Stimulated activated CD4-positive, alpha-beta T cell treated with anti-CD3 and anti-CD28 coated beads, Interleukin-15, amount 100 ng/mL, for 1 hour (primary cell): ENCODE results near the gene GABRG3.

Experiments used
- DNase-seq, 2 donors: peaks; one replicate each; pipeline ENCODE4 v3.0.0-alpha.2; 2020; ENCODE audit warnings: low read depth in 1 of 2, low spot score in 1 of 2

GABRG3 gene

DNA sequence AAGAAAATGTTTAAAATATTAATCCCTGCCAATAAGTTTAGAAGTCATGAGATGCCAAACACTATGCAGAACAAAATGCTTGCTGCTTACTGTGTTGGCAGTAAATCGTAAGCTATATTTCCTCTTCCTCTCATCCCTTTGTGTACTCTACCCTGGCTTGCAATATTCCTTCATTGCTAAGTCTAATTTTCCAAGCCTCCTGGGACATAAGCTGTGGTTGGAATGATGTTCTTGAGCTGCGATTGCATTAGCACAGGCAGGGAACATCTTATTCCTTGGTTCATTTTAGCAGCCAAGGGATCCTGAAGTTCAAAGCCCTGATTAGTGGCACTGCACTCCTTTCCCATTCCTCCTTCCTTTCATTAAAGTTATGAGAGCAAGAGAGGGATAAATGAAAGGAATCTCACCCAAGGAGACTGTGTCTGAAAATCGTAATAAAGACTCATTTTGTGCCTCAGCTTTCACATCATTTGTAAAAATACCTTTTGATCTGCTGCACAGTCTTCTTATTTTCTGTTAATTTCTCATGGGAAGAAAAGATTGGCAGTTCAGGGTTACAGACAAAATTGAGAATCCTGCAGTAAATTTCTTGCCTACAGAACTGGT is 592.9 kb downstream of the GABRG3 start:
- no peak for DNase-seq

DNA sequence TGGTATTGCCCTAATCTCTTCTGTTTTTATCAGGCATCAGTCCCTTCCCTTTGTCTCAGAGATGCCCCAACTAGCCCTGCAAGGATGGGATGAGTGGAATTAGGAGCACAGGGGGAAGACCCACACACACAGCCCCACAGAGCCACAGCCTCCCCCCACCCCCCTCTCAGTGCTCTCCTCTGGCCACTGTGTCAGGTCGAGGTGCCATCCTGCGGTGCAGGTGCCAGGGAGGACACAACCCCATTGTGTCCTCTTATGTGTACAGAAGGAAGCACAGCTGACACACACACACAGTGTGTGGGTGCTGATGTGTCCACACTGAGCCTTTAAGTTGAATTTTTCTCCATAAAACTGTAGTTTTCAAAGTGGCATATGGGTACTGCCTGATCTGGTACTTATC is 593.7 kb downstream of the GABRG3 start:
- DNase-seq, result no peak

DNA sequence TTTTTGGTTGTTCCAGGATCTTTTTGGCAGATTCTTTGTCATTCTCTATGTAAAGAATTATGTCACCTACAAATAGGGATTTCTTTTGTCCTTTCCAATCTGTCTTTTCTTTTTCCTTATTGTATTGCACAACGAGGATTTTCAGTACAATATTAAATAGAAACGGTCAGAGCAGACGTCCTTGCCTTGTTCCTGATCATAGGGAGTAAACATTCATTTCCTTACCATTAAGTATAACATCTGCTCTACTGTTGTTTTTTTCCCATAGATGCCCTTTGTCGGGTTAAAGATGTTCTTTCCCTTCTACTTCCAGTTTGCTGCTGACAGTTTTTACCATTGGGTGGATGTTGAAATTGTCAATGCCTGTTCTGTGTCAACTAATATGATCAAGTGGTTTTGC is 599.8 kb downstream of the GABRG3 start:
- DNase-seq, result no peak

DNA sequence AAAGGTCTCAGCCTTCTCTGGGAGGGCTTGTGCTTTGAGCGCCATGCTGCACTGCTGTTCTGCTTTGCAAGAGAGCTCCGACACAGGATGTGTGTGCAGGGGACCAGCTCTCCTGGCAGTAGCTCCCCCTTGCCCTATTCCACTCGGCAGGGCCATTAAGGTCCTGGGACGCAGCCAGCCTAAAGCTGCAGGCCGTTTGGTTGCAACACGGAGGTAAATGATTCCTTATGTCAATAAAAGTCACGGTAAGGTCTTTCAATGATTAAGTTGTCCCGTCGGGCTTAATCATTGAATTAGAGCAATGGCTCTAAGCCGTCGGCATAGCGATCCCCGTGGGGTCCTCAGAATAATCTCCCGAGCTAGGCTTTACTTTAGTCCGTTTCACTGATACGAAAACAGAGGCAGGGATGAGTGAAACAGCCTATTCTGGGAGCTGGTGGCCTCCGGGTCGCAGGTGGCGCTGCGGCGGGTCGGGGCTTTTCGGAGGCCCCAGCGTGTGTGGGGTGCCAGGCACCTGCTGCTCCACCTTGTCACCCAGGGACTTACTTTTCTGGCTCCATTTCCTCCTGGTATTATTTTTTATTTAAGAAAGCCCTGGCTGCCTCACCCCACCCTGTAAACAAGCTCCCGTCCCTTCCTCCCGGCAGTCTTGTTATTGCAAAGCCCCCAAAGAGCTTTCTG is 603.0 kb downstream of the GABRG3 start:
- DNase-seq, result no peak

DNA sequence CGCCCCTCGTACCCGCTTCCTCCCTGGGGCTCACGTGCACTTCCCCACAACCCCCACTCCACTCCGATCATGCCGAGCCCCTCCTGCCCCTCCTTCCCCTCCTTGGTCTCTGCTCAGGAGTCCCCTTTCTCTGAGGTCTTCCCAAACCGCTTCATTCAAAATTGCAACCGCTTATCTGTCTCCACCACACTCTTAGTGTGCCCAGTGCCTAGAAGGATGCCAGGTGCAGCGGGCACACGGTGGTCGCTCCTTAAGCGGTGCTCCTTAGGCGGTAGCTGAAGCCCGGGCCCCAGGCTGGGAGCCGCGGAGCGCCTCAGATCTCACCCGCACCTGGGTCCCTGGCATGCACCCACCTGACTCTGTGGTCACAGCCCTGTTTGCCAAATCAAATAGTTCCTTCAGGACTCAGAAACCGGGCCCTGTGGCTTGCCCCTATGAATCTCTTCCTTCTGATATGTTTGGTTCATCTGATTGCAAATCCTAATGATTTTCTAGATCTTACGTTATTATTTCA is 603.6 kb downstream of the GABRG3 start:
- DNase-seq, result no peak

DNA sequence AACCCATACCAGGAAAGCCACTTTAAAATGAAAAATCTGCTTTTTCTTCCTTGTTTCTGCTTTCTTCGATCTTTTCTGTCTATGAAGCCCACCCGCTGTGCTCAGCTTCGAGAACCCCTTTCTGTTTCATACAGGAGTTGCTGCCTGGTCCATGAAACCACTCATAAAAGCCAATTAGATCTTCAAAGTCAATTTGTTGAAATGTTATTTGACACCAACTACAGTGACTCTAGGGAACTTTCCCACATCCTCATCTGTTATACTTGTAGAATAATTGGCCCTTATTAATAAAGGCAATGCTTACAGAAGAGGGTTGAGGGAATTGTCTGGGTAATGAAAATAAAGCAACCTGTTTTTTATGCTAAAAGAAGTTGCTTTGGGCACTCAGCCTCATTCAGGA is 604.5 kb downstream of the GABRG3 start:
- DNase-seq, result no peak

DNA sequence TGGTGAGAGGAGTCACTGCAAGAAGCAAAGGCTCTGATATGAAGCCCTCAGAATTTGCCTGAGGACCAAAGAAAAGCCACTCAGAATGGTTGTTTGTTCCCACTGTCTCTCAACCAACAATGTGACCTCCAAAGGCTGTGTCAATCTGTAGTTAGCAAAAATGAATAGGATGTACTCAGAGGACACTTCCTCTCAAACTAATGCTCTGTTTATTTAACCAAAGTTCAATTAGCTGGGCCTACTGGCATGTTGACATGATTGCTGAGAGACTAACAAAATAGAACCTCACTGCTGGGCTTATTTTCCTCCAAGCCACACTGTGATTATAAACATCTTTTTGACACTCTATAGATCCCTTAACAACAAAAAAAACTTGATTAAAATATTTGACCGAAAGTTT is 605.6 kb downstream of the GABRG3 start:
- no peak for DNase-seq

DNA sequence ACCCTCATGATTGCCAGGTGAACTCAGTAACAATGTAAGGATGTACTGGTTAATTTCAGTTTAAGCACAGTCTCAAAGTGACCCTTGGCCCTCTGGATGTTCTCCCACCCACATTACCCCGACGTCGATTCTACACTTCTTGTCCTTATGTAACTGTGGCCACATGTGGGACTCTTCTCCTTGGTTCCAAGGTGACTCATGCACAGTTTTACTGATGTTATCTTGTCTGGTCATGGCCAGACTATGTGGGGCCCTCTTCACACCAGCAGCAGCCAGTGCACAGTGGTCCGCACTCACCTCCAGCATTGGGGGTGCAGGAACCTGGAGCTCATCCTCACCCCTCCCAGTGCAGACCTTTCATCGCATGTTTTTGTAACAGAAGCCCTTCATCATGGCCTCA is 608.8 kb downstream of the GABRG3 start:
- no peak for DNase-seq

DNA sequence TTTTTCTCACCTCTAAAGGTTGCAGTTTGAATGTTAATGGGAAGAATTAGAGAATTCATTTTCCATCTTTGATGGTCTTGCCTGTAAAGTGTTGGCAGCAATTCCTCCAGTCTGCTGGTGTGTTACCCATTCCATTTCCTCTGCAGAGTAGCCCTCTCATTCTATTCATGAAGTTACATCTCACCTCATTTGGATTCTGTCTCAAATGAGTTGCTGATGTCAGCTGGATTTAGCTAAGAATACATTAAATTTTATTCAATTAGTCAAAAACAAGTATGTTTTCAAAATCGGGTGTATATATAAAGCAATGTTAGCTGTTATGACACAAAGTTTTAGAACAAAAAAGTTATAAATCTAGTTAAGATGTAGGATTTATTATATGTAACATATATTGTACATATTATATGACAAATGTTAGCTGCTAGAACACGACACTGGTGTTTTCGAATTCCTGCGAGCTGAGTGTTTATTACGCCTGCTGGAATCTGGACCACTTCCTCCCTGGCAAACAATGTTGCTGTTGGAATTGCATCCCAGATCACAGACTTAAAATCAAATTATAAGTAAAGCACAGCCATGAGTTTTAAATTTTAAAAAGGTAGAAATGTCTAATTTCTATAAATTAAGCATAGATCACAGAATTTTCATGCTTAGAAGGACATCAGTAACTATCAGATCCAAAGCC is 611.9 kb downstream of the GABRG3 start:
- DNase-seq, result no peak

DNA sequence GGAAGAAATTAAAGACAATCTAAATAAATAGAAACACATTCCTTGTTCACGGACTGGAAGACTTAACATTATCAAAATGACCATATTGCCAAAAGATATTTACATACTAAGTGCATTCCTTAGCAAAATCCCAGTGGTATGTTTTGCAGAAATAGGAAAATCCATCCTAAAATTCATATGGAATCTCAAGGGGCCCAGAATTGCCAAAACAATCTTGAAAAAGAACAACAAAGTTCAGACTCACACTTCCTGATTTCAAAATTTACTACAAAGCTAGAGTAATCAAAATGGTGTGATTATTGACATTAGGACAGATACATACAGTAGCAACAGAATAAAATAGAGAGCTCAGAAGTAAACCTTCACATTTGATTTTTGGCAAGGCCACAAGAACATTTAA is 612.7 kb downstream of the GABRG3 start:
- DNase-seq, result no peak

DNA sequence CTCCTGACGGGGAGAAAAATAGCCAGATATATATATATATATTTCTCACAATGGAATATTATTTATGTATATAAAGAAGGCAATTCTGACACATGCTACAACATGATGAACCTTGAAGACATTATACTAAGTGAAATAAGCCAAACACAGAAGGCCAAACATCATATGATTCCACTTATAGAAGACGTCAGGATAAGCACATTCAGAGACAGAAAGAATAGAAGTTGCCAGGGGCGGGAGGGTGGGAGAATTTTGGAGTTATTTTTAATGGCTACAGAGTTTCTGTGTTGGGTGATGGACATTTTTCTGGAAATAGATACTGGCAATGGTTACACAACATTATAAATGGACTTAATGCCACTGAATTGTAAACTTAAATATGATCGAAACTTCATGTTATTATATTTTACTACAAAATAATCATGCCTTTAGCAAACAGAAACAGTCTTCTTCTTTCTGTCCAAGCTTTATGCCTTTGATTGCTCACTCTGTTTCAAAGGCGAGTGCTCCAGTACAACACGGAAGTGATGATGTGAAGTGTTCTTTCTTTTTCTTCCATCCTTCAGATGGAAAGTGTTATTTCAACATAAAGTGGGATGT is 614.2 kb downstream of the GABRG3 start:
- DNase-seq, result no peak

DNA sequence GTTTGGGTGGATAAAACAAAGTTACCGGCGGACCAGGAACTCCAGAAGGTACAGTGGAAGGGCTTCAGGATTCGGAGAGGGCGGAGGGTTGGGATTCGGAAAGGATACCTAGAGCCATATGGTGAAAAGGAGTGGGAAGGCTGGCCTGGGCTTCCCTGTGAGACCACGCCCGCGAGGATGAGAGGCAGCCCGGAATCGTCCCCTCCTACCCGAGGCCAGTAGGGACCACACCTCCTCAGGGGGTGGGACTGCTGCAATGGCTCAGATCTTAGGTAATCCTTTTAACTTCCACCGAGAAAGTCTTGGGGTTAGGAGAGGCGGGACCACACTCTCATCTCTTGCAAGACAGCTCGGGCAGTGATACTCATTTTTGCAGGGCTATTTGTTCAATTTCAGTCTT is 616.8 kb downstream of the GABRG3 start:
- no peak for DNase-seq

DNA sequence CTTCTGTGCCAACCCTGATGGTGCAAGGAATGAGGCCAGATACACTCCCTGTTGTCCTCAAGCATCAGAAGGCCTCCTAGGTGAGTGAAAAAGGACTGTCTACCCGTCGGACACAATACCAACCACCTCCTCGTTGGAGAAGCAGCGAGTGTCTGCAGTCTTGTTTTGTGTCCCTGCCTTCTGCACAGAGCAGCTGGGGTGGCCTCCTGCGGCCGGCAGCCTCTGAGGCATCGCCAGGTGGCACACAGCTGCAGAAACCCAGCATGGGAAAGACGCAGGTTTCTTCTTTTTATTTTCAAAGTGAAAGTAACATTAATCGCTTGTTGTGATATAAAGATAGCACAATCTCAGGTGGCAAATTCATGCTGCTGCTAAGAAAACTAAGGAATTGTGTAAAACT is 618.3 kb downstream of the GABRG3 start:
- DNase-seq, result no peak

DNA sequence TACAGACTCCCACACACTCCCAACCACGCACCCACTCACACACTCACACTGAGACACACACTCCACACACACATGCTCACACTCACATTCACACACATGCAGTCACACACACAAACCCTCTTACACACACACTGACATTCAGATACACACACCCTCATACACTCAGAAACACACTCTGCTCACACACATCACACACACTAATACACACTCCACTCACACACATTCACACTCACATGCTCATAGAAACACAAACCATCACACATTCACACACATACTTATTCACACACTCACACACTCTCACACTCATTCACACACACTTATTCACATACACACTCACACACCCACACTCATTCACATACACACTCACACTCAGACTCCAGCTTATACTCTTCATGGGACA is 618.8 kb downstream of the GABRG3 start:
- no peak for DNase-seq
